RPMI8226 (cell line): ENCODE data around the gene BAMBI.
"Not testable (repeated sequence)": the region's sequence is repeated elsewhere in the genome, so short reads cannot be mapped to it uniquely, and the experiment has no call there.

Source experiments
- DNase-seq: peaks from one replicate; pipeline ENCODE4 v3.0.0-alpha.2; 2015

Gene BAMBI

DNA sequence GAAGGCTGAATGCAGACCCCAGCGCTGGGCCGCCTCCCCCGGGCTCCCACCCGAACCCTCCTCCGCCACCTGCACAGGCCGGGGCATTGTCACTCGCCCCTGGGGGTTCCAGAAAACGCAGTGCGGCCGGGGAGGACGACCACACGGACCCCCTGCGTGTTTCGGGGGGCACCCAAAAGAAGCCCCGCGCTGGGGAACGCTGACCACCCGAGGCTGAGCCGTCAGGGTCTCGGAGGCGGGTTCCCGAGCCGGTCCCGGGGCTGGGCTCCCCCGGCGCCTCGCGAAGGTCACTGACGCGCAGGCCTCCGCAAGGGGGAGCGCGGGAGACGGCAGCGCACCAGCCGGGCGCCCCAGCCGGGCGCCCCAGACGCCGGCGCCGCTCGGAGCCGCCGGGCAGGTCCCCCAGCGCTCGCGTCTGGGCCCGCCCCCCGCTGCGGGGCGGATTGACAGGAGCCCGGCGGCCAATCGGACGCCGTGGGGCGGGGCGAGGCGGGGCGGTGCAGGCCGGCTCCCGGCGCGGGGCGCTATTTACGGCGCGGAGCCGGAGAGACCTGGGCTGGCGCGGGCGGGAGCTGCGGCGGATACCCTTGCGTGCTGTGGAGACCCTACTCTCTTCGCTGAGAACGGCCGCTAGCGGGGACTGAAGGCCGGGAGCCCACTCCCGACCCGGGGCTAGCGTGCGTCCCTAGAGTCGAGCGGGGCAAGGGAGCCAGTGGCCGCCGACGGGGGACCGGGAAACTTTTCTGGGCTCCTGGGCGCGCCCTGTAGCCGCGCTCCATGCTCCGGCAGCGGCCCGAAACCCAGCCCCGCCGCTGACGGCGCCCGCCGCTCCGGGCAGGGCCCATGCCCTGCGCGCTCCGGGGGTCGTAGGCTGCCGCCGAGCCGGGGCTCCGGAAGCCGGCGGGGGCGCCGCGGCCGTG is at the start of gene BAMBI:
Gene BAMBI, plus strand, starts transcription at position 554 of the 920 bp plus-strand sequence. CDS start 377 bp downstream, outside the sequence.
- peak; percentile 97 for DNase-seq

DNA sequence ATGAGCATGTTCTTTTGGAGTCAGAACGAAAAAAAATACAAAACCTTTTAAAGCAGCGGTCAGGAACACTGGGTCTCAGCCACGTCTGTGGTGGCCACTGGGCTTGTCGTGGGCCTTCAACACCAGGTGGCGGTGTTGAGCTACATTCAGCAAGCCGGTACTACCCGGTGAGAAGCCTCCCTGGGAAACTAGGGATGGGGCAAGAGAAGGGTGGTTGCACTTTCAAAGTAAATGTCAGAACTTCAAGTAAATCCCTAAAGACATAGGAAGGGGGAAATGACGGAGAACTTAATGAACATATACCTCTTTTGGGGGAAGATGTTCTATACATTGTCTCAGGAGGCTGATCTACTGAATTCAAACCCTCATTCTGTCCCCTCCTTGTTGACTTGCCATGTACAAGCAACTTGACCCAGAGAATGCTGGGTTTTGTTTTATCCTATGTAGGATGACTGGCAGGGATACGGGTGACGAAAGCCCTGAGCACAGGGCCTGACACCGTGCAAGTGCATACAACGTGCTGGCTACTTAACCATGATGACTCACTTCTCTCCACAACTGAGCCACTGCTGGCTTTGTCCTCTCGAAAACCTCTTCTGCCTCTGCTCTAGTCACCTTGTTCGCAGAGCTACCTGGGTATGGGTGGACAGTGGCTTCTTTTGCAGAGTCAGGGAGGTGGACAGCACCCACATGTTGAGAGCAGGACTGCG is 49.0 kb upstream of the BAMBI start:
- peak; percentile 81 for DNase-seq

- DNase-seq, result no peak
These were observed 45.3 kb upstream of the BAMBI start for GRCh38 chr10:28631896-28632583.

DNA sequence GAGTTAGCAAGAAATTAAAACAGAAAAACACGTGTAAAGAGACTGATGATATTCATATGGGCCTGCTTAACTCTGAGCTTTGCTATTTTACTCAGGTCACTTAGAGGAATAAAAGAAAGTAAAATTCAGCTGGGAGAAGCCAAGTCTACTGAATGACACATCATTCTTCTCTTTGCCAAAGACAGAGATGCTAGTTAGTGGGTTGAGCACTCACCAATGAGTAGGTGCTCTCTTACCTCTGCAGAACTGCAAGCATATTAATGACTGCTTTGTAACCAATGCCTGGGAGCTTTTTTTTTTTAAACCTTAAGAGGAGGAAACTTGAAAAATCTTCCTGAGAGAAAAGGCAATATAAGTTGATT is 44.8 kb upstream of the BAMBI start:
- DNase-seq, result no peak

DNA sequence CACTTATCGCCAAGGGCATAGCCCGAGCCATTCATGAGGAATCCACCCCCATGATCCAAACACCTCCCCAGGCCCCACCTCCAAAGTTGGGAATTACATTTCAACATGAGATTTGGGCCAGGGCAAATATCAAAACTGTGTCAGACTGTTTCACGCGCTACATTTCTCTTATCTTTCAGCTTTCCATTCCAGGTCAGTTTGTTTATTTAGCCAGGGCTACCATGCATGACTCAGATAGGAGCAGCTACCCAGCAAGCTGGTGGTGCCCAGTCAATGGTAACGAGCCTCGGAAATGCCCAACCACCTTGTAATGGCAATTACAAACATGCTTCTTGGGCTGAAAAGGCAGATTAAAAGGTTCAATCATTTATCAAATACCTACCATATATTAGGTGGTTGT is 43.6 kb upstream of the BAMBI start:
- no peak for DNase-seq

- DNase-seq, result no peak
These were observed 40.0 kb upstream of the BAMBI start for GRCh38 chr10:28637346-28637745.

DNA sequence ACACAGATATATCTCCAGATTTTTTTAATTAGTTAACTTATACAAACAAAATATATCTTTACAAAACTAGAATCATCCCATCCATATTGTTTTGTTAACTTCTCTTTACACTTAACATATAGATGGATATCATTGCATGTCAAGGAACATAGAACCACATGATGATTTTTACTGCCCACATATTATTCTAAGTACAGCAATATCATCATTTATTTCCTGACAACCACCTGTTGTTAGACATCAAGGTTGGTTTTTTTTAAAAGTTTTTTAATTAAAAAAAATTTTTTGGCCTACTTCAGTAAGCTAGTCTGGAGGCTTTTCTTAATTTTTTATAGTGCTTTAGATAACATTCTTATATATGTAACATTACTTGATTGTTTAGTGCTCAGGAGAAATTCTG is 38.9 kb upstream of the BAMBI start:
- no peak for DNase-seq

DNA sequence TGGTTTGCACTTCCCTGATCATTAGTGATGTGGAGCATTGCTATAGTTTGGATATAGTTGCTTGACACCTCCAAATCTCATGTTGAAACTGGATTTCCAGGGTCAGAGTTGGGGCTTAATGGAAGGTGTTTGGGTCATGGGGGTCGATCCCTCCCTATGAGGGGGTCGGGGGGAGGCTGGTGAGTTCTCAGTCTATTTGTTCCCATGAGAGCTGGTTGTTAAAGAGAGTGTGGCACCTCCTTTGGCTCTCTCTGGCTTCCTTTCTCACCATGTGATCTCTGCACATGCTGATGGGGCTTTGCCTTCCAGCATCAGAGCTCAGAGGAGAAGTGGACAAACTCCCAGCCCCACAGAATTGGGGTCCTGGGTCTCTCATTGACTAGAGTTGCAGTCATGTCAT is 36.8 kb upstream of the BAMBI start:
- DNase-seq, result no peak

DNA sequence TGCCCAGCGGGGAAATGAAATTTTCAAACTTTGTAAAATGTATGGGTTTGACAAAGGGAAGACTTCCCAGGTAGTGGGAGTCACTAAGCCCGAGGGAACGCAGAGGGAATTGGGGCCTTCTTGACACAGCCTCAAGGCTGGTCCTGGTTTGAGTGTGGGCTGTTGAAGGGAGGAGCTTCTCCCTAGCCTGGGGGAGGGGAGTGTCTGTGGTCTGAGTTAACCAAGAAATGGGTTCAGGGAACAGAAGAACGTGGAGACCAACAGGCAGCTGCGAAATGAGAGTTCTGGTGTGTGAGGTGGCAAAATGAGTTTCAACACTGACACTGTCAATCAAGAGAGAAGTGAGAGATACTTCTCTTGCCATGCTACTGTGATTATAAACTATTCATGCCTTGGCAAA is 32.7 kb upstream of the BAMBI start:
- DNase-seq, result no peak

DNA sequence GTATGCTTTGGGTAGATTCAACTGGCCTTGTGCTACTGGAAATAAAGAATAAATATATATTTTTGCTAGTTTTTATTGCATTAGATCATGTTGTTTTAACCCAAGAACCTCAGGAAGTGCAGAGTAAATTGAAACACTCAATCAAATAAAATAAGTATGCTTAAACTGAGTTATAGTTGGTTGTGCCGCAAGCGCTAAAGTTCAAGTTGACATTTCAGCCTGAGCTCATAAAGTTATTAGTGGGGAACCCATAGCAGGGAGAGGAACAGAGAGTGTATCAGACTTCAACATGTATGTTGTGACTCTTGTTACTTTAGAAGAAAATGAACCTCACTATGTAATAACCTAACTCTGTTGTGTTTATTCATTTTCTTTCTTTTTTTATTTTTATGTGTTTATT is 25.2 kb upstream of the BAMBI start:
- no peak for DNase-seq

DNA sequence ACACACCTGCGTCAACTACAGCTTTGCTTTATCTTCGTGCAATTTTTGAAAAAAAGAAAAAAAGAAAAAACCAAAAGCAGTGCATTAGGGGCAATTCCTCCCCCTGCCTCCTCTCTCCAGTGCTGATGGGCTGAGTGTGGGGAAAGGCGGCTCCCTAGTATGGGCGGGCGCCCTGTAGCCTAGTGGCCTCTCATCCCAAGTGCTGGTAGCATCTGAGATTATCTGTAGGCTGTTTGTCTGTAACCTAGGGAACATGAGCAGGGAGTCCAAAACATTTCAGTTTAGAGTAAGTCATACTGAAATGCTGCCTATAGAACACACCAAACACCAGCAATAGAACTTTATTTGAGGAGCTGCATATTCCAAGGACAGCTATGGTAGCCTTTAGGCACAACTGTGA is 24.6 kb upstream of the BAMBI start:
- DNase-seq, result no peak

- not testable (repeated sequence) for DNase-seq
These were observed 18.5 kb upstream of the BAMBI start for GRCh38 chr10:28658824-28659223.

DNA sequence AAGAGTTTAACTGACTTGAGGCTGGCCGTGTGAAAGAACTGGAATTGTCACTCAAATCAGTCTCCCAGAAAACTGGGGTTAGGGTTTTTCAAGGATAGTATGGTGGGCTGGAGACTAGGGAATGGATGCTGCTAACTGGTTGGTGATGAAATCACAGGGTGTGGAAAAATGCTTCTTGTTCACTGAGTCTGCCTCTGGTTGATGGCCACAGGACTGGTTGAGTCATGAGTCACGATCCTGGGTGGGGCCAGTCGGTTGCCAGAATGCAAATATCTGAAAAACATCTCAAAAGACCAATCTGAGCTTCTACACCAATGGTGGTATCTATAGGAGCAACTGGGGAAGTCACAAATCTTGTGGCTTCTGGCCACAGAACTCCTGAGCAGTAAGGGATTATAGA is 16.3 kb upstream of the BAMBI start:
- no peak for DNase-seq

DNA sequence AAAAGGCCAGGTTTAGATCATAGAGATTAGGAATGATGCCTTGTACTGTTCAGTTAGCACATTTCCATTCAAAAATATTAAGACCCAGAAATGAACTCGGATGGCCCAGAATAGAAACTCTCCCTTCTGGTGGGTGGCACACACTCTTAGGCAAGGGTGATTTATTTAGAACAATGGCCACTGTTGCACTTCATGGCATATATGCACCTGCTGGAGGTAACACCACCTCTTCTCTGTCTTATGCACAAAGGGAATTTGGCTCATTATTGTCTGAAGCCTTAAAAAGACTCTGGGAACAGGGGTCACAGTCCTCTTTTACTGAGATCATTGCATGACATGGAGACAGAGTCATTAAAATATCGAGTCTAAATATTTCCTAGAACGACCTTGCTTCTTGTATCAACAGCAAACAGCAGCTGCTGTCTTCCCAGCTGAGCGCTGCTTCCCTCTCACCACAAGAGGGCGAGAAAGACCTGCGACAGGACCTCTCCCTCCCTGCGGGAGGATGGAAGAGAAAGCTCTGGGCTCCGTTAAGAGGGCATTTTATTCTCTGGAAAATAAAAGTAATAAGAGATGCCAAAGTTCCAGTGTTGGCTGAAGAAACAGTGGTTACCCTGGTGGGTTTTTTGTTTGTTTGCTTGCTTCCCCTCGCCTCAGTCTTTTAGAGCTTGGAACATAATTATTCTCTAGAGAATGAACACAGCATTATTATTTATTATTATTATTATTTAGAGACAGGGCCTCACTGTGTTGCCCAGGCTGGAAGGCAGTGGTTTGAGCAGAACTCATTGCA is 13.5 kb upstream of the BAMBI start:
- DNase-seq, result peak; percentile 82

DNA sequence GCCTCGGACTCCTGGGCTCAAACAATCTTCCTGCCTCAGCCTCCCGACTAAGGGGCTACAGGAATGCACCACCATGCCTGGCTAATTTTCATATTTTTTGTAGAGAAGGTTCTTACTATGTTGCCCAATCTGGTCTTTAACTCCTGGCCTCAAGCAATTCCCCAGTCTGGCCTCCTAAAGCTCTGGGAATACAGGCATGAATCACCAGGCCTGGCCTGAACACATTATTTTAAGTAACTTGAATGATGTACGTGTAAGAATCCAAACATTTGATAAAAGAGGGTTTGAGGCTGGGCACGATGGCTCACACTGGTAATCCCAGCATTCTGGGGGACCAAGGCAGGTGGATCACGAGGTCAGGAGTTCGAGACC is 13.0 kb upstream of the BAMBI start:
- no peak for DNase-seq

- no peak for DNase-seq
These were observed 10.4 kb upstream of the BAMBI start for GRCh38 chr10:28666751-28667467.

DNA sequence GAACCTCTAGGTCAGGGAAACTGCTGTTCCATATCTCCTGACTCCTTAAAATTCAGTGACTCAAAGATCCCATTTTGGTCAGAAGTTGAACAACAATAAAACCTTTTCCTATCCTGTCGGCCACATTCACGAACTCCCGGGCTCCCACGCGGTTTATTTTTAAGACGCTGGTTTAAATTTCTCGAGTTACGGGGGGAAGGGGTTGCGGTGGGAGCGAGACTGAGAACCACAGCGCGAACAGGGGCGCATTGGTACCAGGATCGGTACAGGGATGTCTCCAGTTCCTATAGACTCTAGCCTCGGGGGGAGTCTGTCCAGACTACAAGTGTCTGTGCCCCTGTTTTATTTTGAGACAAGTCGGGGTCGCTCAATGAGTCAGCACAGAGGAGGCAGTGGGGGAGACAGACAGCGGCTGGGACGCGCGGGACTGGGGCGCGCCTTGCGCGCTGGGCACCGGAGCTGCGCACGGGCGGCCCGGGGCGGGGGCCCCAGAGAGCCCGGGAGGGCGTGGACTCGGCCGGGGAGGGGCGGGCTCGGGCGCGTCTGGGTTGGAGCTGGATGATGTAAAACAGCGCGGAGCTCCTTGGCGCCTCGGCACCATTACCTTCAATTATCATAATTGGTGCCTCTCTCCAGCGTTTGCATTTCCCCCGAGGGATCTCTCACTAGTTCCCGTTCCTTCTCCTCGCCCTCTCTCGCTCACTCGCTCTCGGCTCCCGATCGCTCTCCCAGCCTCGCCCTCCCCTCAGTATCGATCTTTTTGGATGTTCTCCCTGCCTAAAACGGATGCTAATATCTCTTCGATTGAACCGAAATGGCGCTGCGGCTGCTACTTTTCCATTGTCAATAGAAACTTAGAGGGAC is 8.7 kb upstream of the BAMBI start:
- peak; percentile 30 for DNase-seq

- no peak for DNase-seq
These were observed 7.8 kb upstream of the BAMBI start for GRCh38 chr10:28669227-28670173.

DNA sequence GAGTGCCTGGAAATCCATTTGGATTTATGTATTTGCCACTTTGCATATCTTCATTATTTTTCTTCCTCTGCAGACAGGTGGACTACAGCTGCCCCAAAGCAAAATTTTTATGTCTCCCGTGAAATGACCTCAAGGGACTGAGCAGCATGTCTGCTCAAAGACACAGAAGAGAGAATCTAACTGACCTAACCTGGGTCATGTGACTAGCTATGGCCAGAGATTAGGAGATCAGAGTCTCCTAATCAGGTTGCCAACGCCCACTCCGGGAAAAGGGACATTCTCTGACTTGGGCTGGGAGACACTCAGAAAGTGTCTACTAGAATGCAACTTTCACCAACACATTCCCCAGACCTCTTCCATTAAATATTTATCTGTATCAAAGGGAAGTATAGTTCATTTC is 2.5 kb upstream of the BAMBI start:
- DNase-seq, result no peak
